K562 (cell line): ENCODE measurements around the gene PMCH. TPM values are rescaled to one million over a fixed set of nuclear protein-coding genes. Genes with fewer than 3 reads are reported as not detected.

Experiments used
- ATAC-seq: fragments of 200-7000 bp; cut with Tn5 transposase; 3 replicates; pipeline ENCODE4 v1.9.1; 2020; ENCODE audit warnings: moderate library complexity
- BruUV-seq: library from RNA; stranded (reverse); fragments of 400-500 nt; replicated peaks from 2 replicates; lab custom pipeline; 2021; lab: Mats Ljungman, UMichigan
- CTCF ChIA-PET: fragments of 300-600 bp; formaldehyde crosslinking; extraction: SDS; loops from one replicate; lab custom pipeline; 2021; ENCODE audit warnings: low intra/inter-chr PET ratio; lab: Yijun Ruan, JAX
- POLR2A ChIA-PET: fragments of 300-600, 350-650 bp; sonication (Branson Sonifier 250); formaldehyde crosslinking; extraction: SDS; loops from one replicate; lab custom pipeline; 2021; ENCODE audit warnings: antibody characterized with exemption, inconsistent platforms; lab: Yijun Ruan, JAX
- DNase-seq, 4 experiments: peaks; one replicate each; pipeline versions ENCODE4 v3.0.0 to v3.0.0-alpha.2; 2011 to 2018; ENCODE audit warnings: low spot score in 3 of 4, mixed read lengths in 3 of 4; ENCODE audit errors: extremely low read depth in 1 of 4
- FAIRE-seq: peaks from 2 replicates; lab custom pipeline; 2011; peaks lifted over from hg19 to GRCh38; lab: Jason Lieb, UNC
- H2AFZ ChIP-seq: 2 replicates; pipeline ENCODE4 v1.6.0; 2011; ENCODE audit warnings: low read depth, low read length, control low read depth, inconsistent platforms
- H3K27ac ChIP-seq: fragments of 200-600 bp; 3 replicates; pipeline ENCODE4 v1.8.0; 2011; ENCODE audit warnings: low read depth, mild to moderate bottlenecking, control low read depth, inconsistent platforms, low read length, moderate library complexity, mixed read lengths; ENCODE audit errors: extremely low read depth
- H3K27me3 ChIP-seq, 2 experiments: fragments of 300-600 bp in 1 of 2; 2 replicates in 1 of 2; 3 replicates in 1 of 2; pipeline versions ENCODE4 v1.6.0 to v1.8.0; 2011; ENCODE audit warnings: inconsistent platforms in 2 of 2, low read length in 2 of 2, mild to moderate bottlenecking in 1 of 2, mixed read lengths in 1 of 2, moderate library complexity in 1 of 2; ENCODE audit not compliant: control insufficient read depth in 2 of 2, insufficient read depth in 2 of 2
- H3K36me3 ChIP-seq: fragments of 300-600 bp; 3 replicates; pipeline ENCODE4 v1.8.0; 2011; ENCODE audit warnings: mild to moderate bottlenecking, low read length, inconsistent platforms; ENCODE audit not compliant: control insufficient read depth, insufficient read depth
- H3K4me1 ChIP-seq, 2 experiments: fragments of 200-600 bp in 1 of 2; replicated peaks in 1 of 2; 2 replicates in 1 of 2; 3 replicates in 1 of 2; pipeline versions ENCODE4 v1.5.1 to v1.8.0; 2011; ENCODE audit warnings: inconsistent platforms in 2 of 2, low read length in 2 of 2, mild to moderate bottlenecking in 1 of 2, mixed read lengths in 1 of 2, moderate library complexity in 1 of 2; ENCODE audit not compliant: control insufficient read depth in 2 of 2, insufficient read depth in 2 of 2
- H3K4me2 ChIP-seq: 2 replicates; pipeline ENCODE4 v1.6.1; 2011; ENCODE audit warnings: low read length, control low read depth, inconsistent platforms, mixed read lengths; ENCODE audit not compliant: insufficient read depth
- H3K4me3 ChIP-seq: fragments of 200-600 bp; sonication (generic), shearing (Covaris generic); 2 replicates; pipeline ENCODE4 v1.5.1; 2016; ENCODE audit warnings: control low read depth, inconsistent platforms
- H3K79me2 ChIP-seq: fragments of 200-600 bp; 3 replicates; pipeline ENCODE4 v1.8.0; 2011; ENCODE audit warnings: low read length, inconsistent platforms; ENCODE audit not compliant: control insufficient read depth, insufficient read depth
- H3K9ac ChIP-seq, 2 experiments: 2 replicates each; pipeline versions ENCODE4 v1.6.0 to v1.6.1; 2011; ENCODE audit warnings: low read depth in 2 of 2, low read length in 2 of 2, control low read depth in 1 of 2, inconsistent platforms in 1 of 2, mild to moderate bottlenecking in 1 of 2, mixed read lengths in 1 of 2; ENCODE audit not compliant: insufficient read depth in 1 of 2
- H3K9me1 ChIP-seq: one replicate; pipeline ENCODE4 v1.6.0; 2011; ENCODE audit warnings: inconsistent platforms, mild to moderate bottlenecking, low read length, moderate library complexity; ENCODE audit not compliant: control insufficient read depth, insufficient read depth
- H3K9me3 ChIP-seq: replicated peaks from 2 replicates; pipeline ENCODE4 v1.5.1; 2011; ENCODE audit warnings: low read depth, low read length, inconsistent platforms; ENCODE audit not compliant: control insufficient read depth, insufficient read depth
- H4K20me1 ChIP-seq: replicated peaks from 2 replicates; pipeline ENCODE4 v1.6.1; 2011; ENCODE audit warnings: low read length, inconsistent platforms, mixed read lengths; ENCODE audit not compliant: control insufficient read depth, insufficient read depth
- ARHGAP35 ChIP-seq: fragments of 450-650 bp; IDR thresholded peaks from 2 replicates; pipeline ENCODE4 v1.6.1; 2018; ENCODE audit not compliant: partially characterized antibody
- BMI1 ChIP-seq: fragments of 150-350 bp; IDR thresholded peaks from 2 replicates; pipeline ENCODE4 v1.6.1; 2014; ENCODE audit warnings: low read length
- FOXM1 ChIP-seq, 2 experiments: fragments of 450-650 bp in 1 of 2; sonication (generic) in 1 of 2; formaldehyde crosslinking in 1 of 2; IDR thresholded peaks; 2 replicates each; pipeline versions ENCODE4 v1.6.1 to v1.9.0; 2017 to 2022; ENCODE audit warnings: low read depth in 2 of 2, mild to moderate bottlenecking in 2 of 2, missing genetic modification reagents in 1 of 2, moderate library complexity in 1 of 2
- IFI16 ChIP-seq: fragments of 250-450 bp; sonication (Bioruptor Pico); IDR thresholded peaks from 2 replicates; pipeline ENCODE4 v2.1.2; 2022; ENCODE audit warnings: mild to moderate bottlenecking, inconsistent platforms
- KAT2B ChIP-seq: IDR thresholded peaks from one replicate; pipeline ENCODE4 v1.6.1; 2012; ENCODE audit warnings: low read depth, mild to moderate bottlenecking, control low read depth, inconsistent platforms, low read length, moderate library complexity
- NFIX ChIP-seq: fragments of 250-450 bp; sonication (Bioruptor Pico); IDR thresholded peaks from 2 replicates; pipeline ENCODE4 v1.4.0; 2020; ENCODE audit warnings: low read depth, mild to moderate bottlenecking, moderate library complexity
- POU5F1 ChIP-seq: fragments of 150-350 bp; IDR thresholded peaks from 2 replicates; pipeline ENCODE4 v1.6.1; 2014; ENCODE audit warnings: borderline replicate concordance, low read length, low read depth, mild to moderate bottlenecking; ENCODE audit not compliant: partially characterized antibody
- ZBTB49 ChIP-seq: sonication (generic); formaldehyde crosslinking; IDR thresholded peaks from 2 replicates; pipeline ENCODE4 v1.8.0; 2022; ENCODE audit warnings: missing genetic modification reagents, mild to moderate bottlenecking, borderline replicate concordance
- ZNF644 ChIP-seq: fragments of 200-800 bp; sonication (Bioruptor generic); IDR thresholded peaks from 2 replicates; pipeline ENCODE4 v1.6.1; 2016; ENCODE audit warnings: low read depth, missing genetic modification characterization, missing compliant biosample characterization
- ZNF655 ChIP-seq: fragments of 250-450 bp; sonication (Bioruptor Pico); IDR thresholded peaks from 2 replicates; pipeline ENCODE4 v1.5.0; 2021
- ZNF668 ChIP-seq: fragments of 250-450 bp; sonication (Bioruptor Pico); IDR thresholded peaks from 2 replicates; pipeline ENCODE4 v1.8.0; 2022; ENCODE audit warnings: mild to moderate bottlenecking, inconsistent platforms
- WGBS: fragments of 100-300 bp; shearing (Covaris generic); methylation state at CpG from one replicate; pipeline ENCODE4 v1.1.6; 2016; ENCODE audit warnings: low coverage, mixed read lengths; ENCODE audit not compliant: insufficient coverage; ENCODE audit errors: missing lambda C conversion rate; 5-methylcytosine and 5-hydroxymethylcytosine counted together
- in situ Hi-C: fragments of 300-500 bp; cut with MboI; formaldehyde crosslinking; loops from 4 replicates; pipeline ENCODE4 v1.15.0; 2018; ENCODE audit warnings: inconsistent platforms, mixed read lengths
- intact Hi-C: fragments of 100-400 bp; cut with micrococcal nuclease; formaldehyde crosslinking; loops from 2 replicates; pipeline ENCODE4 v1.14.2; 2022
- polyA plus RNA-seq, 8 experiments: library from polyadenylated mRNA; depleted of rRNA in 4 of 8; stranded (reverse) in 5 of 8; unstranded in 3 of 8; fragments of >200 nt; fragmentation: Nextera tagmentation in 2 of 8; fragmentation: Illumina TruSeq in 1 of 8; extraction: Ambion mirVana in 2 of 8; extraction: Trizol in 1 of 8; gene quantifications; 2 replicates each; pipeline versions ENCODE4 v1.2.1 to v1.2.3, GENCODE V29; 2011 to 2014; ENCODE audit warnings: inconsistent platforms in 1 of 8, missing spikeins in 1 of 8
- total RNA-seq, 7 experiments: library from RNA; depleted of rRNA in 6 of 7; stranded (reverse); fragments of >200 nt in 6 of 7; fragmentation: Illumina TruSeq in 2 of 7; extraction: Trizol in 2 of 7; gene quantifications; 2 replicates each; pipeline versions ENCODE4 v1.2.1 to v1.2.3, GENCODE V29; 2011 to 2021; ENCODE audit warnings: low replicate concordance in 1 of 7

The PMCH gene
- total and polyA plus RNA-seq, 9 of the 15 experiments (the other 6 are each of a cell fraction or from before 2014, with no cell fraction given) = 0.10 to 0.20 TPM; not detected in 7

GRCh38 chr12:102202556-102202955 lies 4.9 kb upstream of the PMCH start:
- Histone ChIP-seq H3K9me3 (no peaks in the 10 kb centered on the region), H3K79me2 (no peaks in the 10 kb centered on the region), H3K4me2 (no peak overlapping the region), H3K36me3 (peaks cover 13% of the 10 kb centered on the region; the same call in 2 of the 3 replicates), H4K20me1 (no peaks in the 10 kb centered on the region), H2AFZ (no peak overlapping the region), H3K9ac (no peak overlapping the region), H3K27ac (no peak overlapping the region), H3K4me1 (no peaks in the 10 kb centered on the region), H3K4me3 (no peak overlapping the region), H3K27me3 (no peaks in the 10 kb centered on the region)
- ATAC-seq (no peak), FAIRE-seq (no peak), DNase-seq (no peak)
- POLR2A ChIA-PET = no interaction called here
- 92% methylated on average over 4 of the region's 4 CpGs for WGBS
- no TSS peak for BruUV-seq
- intact Hi-C loops (no loop called here), in situ Hi-C loops (no loop called here)
- TF ChIP-seq ZNF644 (tag) (no peak), POU5F1 (no peak), ARHGAP35 (no peak)
- TF ChIP-seq, all 486 proteins: peak for 0
- H3K9me1 ChIP-seq = no peaks in the 10 kb centered on the region
- CTCF ChIA-PET = no interaction called here

GRCh38 chr12:102201436-102202061 lies 3.9 kb upstream of the PMCH start:
- WGBS = 82% methylated on average over 1 of the region's 3 CpGs

More at GRCh38 chr12:102201436-102202061, 3.9 kb upstream of the PMCH start:
- POLR2A ChIA-PET = no interaction called here
- Histone ChIP-seq H3K27ac (no peak overlapping the region), H3K79me2 (no peaks in the 10 kb centered on the region), H4K20me1 (no peaks in the 10 kb centered on the region), H2AFZ (no peak overlapping the region), H3K4me1 (no peaks in the 10 kb centered on the region), H3K36me3 (peaks cover 12% of the 10 kb centered on the region; the same call in 1 of the 3 replicates), H3K9me3 (no peaks in the 10 kb centered on the region), H3K4me2 (no peak overlapping the region), H3K9ac (no peak overlapping the region), H3K4me3 (no peak overlapping the region), H3K27me3 (no peaks in the 10 kb centered on the region), H3K9me1 (no peaks in the 10 kb centered on the region)
- TF ChIP-seq BMI1 (no peak), IFI16 (CRISPR knock-in tag) (no peak), FOXM1 (IDR thresholded peaks at IDR 0.05; ENCODE audit: low read depth) (no peak), FOXM1 (CRISPR knock-in tag; IDR thresholded peaks at IDR 0.05; ENCODE audit: low read depth) (no peak), KAT2B (no peak), NFIX (no peak), ZNF668 (no peak), ZBTB49 (CRISPR knock-in tag) (no peak), ZNF655 (CRISPR knock-in tag) (no peak)
- FAIRE-seq (no peak), ATAC-seq (no peak), DNase-seq (no peak)
- intact Hi-C loops (no loop called here), in situ Hi-C loops (no loop called here)
- CTCF ChIA-PET = no interaction called here
- BruUV-seq = no TSS peak
